GM20000 (cell line): ENCODE results near the gene GLT6D1.

Experiments
- DNase-seq: peaks from one replicate; pipeline ENCODE4 v3.0.0; 2012; ENCODE audit warnings: low spot score
- TF ChIP-seq, protein P1 (sequence below): IDR thresholded peaks from 2 replicates; pipeline ENCODE4 v1.5.1; 2012; ENCODE audit warnings: mild to moderate bottlenecking, control low read depth; ENCODE audit errors: extremely low read depth, missing control alignments

The GLT6D1 gene

DNA sequence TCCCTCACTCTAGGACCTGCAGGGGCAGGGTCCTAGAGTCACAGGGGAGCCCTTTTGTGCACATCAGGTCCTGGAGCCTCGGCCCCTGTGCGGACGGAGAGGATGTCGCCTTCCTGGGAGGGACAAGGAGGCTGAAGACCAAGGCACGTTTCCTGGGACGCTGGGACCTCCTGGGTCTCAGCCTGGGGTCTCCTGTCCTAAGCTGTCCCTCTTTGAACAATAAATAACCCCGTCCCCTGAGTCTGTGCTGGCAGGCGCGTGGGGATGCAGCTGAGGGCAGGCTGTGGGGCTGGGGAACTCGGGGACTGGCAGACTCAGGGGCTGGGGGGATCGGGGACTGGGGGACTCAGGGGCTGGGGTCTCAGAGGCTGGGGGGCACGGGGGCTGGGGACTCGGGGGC, 46.7 kb downstream of the GLT6D1 start:
- no peak for DNase-seq
- TF ChIP-seq, protein P1, sequence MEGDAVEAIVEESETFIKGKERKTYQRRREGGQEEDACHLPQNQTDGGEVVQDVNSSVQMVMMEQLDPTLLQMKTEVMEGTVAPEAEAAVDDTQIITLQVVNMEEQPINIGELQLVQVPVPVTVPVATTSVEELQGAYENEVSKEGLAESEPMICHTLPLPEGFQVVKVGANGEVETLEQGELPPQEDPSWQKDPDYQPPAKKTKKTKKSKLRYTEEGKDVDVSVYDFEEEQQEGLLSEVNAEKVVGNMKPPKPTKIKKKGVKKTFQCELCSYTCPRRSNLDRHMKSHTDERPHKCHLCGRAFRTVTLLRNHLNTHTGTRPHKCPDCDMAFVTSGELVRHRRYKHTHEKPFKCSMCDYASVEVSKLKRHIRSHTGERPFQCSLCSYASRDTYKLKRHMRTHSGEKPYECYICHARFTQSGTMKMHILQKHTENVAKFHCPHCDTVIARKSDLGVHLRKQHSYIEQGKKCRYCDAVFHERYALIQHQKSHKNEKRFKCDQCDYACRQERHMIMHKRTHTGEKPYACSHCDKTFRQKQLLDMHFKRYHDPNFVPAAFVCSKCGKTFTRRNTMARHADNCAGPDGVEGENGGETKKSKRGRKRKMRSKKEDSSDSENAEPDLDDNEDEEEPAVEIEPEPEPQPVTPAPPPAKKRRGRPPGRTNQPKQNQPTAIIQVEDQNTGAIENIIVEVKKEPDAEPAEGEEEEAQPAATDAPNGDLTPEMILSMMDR: no peak

DNA sequence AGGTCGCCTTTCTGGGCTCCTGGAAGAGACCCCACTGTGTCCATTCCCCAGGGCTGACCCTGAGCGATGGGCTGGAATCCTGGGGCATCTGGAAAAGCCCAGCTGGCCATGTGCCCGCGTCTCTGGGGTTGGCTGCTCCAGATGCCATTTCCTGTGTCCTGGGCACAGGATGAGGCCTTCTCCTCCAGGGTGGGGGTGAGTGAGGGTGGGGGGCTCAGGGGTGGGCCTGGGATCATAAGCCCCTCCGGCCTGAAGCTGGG, 47.1 kb downstream of the GLT6D1 start:
- DNase-seq: no peak
- TF ChIP-seq, protein P1: no peak

GRCh38 chr9:135591506-135592330, 47.6 kb downstream of the GLT6D1 start:
- peak; percentile 17 for DNase-seq
- TF ChIP-seq, protein P1: no peak

DNA sequence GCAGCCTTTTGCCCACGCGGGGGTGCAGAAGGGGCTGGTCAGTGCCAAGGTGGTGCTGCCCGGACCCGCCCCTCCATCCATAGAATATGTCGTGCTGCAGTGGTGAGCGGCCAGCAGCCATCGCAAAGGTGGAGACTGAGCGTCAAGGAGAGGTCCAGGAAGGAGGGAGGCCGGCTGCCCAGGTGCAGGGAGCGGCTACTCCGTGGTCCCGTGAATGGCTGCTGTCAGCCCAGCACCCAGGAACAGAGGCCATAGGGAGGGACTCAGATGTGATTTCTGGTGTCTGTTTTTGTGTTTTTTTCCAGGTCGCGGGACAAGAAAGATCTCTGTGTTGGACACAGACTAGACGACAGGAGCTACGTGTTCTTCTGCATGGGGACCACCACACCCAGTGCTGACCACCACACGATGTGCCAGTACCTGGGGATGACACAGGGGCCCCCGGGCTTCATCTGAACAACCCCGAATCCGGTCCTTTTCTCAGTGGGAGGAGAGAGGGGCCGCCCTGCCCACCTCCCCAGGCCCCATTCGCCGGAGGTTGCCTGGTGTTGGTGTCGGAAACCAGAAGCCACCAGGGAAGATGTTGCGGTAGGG, 48.8 kb downstream of the GLT6D1 start:
- DNase-seq: peak; percentile 14
- TF ChIP-seq, protein P1: no peak

GRCh38 chr9:135589596-135590485, 49.5 kb downstream of the GLT6D1 start:
- DNase-seq: no peak
- TF ChIP-seq, protein P1: no peak

GRCh38 chr9:135588886-135589595, 50.3 kb downstream of the GLT6D1 start:
- DNase-seq: no peak
- TF ChIP-seq, protein P1: no peak
